Peyer's patch (tissue), 4 donors: ENCODE data around the gene PDXK.

Experiments used
- CTCF ChIP-seq, 6 experiments: fragments of 450-650 bp in 4 of 6; fragments of 200-600 bp in 2 of 6; sonication (generic) in 1 of 6; IDR thresholded peaks; one replicate each; pipeline ENCODE4 v1.5.1; 2017 to 2019; ENCODE audit warnings: antibody characterized with exemption in 6 of 6, mild to moderate bottlenecking in 3 of 6, moderate library complexity in 1 of 6
- POLR2A ChIP-seq, 2 donors: fragments of 450-650 bp; IDR thresholded peaks; one replicate each; pipeline ENCODE4 v1.5.1; 2017; ENCODE audit warnings: antibody characterized with exemption in 2 of 2, mild to moderate bottlenecking in 2 of 2, moderate library complexity in 2 of 2

DNA sequence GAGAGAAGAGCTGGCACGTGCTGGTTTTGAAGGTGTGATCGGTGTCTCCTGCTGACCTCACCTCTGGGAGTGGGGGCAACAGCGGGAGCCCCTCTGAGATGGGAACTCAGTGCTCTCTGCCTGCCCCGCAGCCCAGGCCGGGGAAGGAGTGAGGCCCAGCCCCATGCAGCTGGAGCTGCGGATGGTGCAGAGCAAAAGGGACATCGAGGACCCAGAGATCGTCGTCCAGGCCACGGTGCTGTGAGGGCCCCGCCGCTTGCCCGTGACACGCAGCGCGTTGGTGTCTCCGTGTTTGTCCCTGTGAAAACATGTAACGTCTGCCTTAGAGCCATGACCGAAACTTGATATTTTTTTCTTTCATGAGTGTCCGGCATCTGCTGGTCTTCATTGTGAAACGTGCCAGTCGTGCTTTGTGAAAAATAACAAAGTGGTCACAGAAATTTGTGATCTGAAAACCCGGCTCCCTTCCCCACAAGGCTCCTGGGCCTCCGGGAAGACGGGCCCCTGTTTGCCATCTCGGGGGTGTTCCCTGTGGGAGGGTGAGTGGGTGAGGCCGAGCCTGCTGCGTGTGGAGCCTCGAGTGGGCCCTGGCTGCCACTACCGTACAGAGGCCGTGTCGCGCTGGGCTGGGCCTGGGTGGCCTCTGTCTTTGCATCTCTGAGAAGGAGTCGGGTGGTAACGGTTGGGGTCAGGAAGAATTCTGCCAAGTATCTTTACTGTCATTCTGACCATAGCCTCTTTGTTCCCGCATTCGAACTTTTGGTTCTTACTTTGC is 37.1 kb downstream of the PDXK start:
- TF ChIP-seq POLR2A (IDR thresholded peaks at IDR 0.05), result no peak
- TF ChIP-seq CTCF (IDR thresholded peaks at IDR 0.05), result no peak
